GM23248 (cell line): ENCODE measurements around the gene XXYLT1.

Experiments
- EZH2 ChIP-seq: fragments of 200-600 bp; sonication (generic); IDR thresholded peaks from 2 replicates; pipeline ENCODE4 v1.6.1; 2018; ENCODE audit warnings: antibody characterized with exemption, mild to moderate bottlenecking; ENCODE audit not compliant: insufficient read depth, poor library complexity, severe bottlenecking
- EZH2phosphoT487 ChIP-seq: fragments of 200-600 bp; sonication (generic); IDR thresholded peaks from 2 replicates; pipeline ENCODE4 v1.6.1; 2018; ENCODE audit warnings: antibody characterized with exemption, moderate library complexity, mild to moderate bottlenecking, low read depth; ENCODE audit not compliant: insufficient read depth

- TF ChIP-seq EZH2 (no peak), EZH2phosphoT487 (no peak)
These were observed 95.3 kb downstream of the XXYLT1 start for GRCh38 chr3:195175476-195176337.
